GM12878 (cell line): ENCODE data around the gene TMC8. TPM values are rescaled to one million over a fixed set of nuclear protein-coding genes. Genes with fewer than 3 reads are reported as not detected.
A peak's percentile ranks its signal among the peaks of the same experiment; 100 is the strongest.

Source experiments
- BHLHE40 ChIP-seq, 2 experiments: fragments of 450-650 bp in 1 of 2; IDR thresholded peaks; 2 replicates each; pipeline ENCODE4 v1.6.1; 2011 to 2017; ENCODE audit warnings: low read depth in 2 of 2, borderline replicate concordance in 1 of 2, improper control_type of control experiment in 1 of 2, low read length in 1 of 2, mild to moderate bottlenecking in 1 of 2
- CEBPZ ChIP-seq: fragments of 150-350 bp; IDR thresholded peaks from 2 replicates; pipeline ENCODE4 v1.6.1; 2016; ENCODE audit warnings: low read depth, low read length
- CHD4 ChIP-seq: fragments of 200-600 bp; sonication (generic); IDR thresholded peaks from 2 replicates; pipeline ENCODE4 v1.6.1; 2016; ENCODE audit warnings: mild to moderate bottlenecking
- CUX1 ChIP-seq: IDR thresholded peaks from 2 replicates; pipeline ENCODE4 v1.6.1; 2012; ENCODE audit warnings: improper control_type of control experiment, low read depth, low read length; ENCODE audit not compliant: insufficient replicate concordance
- ELK1 ChIP-seq: IDR thresholded peaks from 2 replicates; pipeline ENCODE4 v1.6.1; 2012; ENCODE audit warnings: low read depth, low read length, improper control_type of control experiment
- LARP7 ChIP-seq: fragments of 450-650 bp; IDR thresholded peaks from 2 replicates; pipeline ENCODE4 v1.6.1; 2017; ENCODE audit warnings: mild to moderate bottlenecking
- MTA2 ChIP-seq: fragments of 450-650 bp; IDR thresholded peaks from 2 replicates; pipeline ENCODE4 v1.6.1; 2016; ENCODE audit warnings: low read depth, mild to moderate bottlenecking, moderate library complexity
- MXI1 ChIP-seq: fragments of 150-350 bp; IDR thresholded peaks from 2 replicates; pipeline ENCODE4 v1.6.1; 2011; ENCODE audit warnings: low read depth, mild to moderate bottlenecking, inconsistent platforms, low read length, improper control_type of control experiment
- PAX5 ChIP-seq: IDR thresholded peaks from 2 replicates; pipeline ENCODE4 v1.6.1; 2011; ENCODE audit warnings: low read depth, low read length, borderline replicate concordance
- POLR2AphosphoS5 ChIP-seq: IDR thresholded peaks from 2 replicates; pipeline ENCODE4 v1.6.1; 2011; ENCODE audit warnings: mild to moderate bottlenecking, low read length, inconsistent platforms
- RAD51 ChIP-seq: fragments of 450-650 bp; IDR thresholded peaks from 2 replicates; pipeline ENCODE4 v1.6.1; 2016; ENCODE audit warnings: moderate library complexity, mild to moderate bottlenecking, inconsistent platforms
- RB1 ChIP-seq: fragments of 450-650 bp; formaldehyde crosslinking; IDR thresholded peaks from 2 replicates; pipeline ENCODE4 v1.6.1; 2017; ENCODE audit warnings: mild to moderate bottlenecking, borderline replicate concordance
- SP1 ChIP-seq: IDR thresholded peaks from one replicate; pipeline ENCODE4 v1.6.1; 2011; ENCODE audit warnings: low read depth, low read length
- TCF3 ChIP-seq: IDR thresholded peaks from 2 replicates; pipeline ENCODE4 v1.6.1; 2012; ENCODE audit warnings: low read depth, mild to moderate bottlenecking, low read length, borderline replicate concordance; ENCODE audit not compliant: insufficient read depth
- ZBTB11 ChIP-seq: fragments of 450-650 bp; formaldehyde crosslinking; IDR thresholded peaks from 2 replicates; pipeline ENCODE4 v1.5.0; 2022; ENCODE audit warnings: mild to moderate bottlenecking, missing genetic modification characterization
- polyA plus RNA-seq, 11 experiments: library from polyadenylated mRNA; depleted of rRNA in 4 of 11; unstranded in 6 of 11; stranded (reverse) in 5 of 11; fragments of >200 nt; fragmentation: Nextera tagmentation in 4 of 11; fragmentation: Illumina TruSeq in 1 of 11; extraction: Ambion mirVana in 4 of 11; extraction: Trizol in 1 of 11; gene quantifications; 1 replicate in 1 of 11; 2 replicates in 10 of 11; pipeline versions ENCODE4 v1.2.1 to v1.2.3, GENCODE V29; 2011 to 2016; ENCODE audit warnings: inconsistent platforms in 2 of 11, missing spikeins in 2 of 11, low read depth in 1 of 11
- total RNA-seq, 4 experiments: library from RNA; depleted of rRNA in 3 of 4; stranded (reverse); fragments of >200 nt in 3 of 4; fragmentation: Illumina TruSeq in 1 of 4; extraction: Trizol in 1 of 4; gene quantifications; 2 replicates each; pipeline versions ENCODE4 v1.2.1 to v1.2.3, GENCODE V29; 2013 to 2021

TMC8 gene
- total and polyA plus RNA-seq, 10 of the 15 experiments (the other 5 are each of a cell fraction or from before 2014, with no cell fraction given), result 2.7 to 128 (median 40.0) TPM

GRCh38 chr17:78128551-78129350, 1.8 kb upstream of the TMC8 start, which contains the start of gene TMC6 (continued):
- no peak for TF ChIP-seq CEBPZ
- TF ChIP-seq MTA2, result peak; percentile 40; the same call in 1 of the 2 replicates
- TF ChIP-seq PAX5, result no peak
- TF ChIP-seq ELK1, result no peak
- peak; percentile 20; the same call in 1 of the 2 replicates for TF ChIP-seq MXI1
- no peak for TF ChIP-seq CUX1
- no peak; the same call in 1 of the 2 replicates for TF ChIP-seq RB1
- TF ChIP-seq ZBTB11 (CRISPR knock-in tag), result no peak
- peak; percentile 90 for TF ChIP-seq RAD51
- peak; percentile 40 for TF ChIP-seq LARP7
- TF ChIP-seq POLR2AphosphoS5, result no peak; the same call in 1 of the 2 replicates
- TF ChIP-seq BHLHE40 (IDR thresholded peaks at IDR 0.05; ENCODE audit: borderline replicate concordance in 1 of 2, low read depth in 2 of 2, low read length in 1 of 2), result peak; percentile 55 to 85
- TF ChIP-seq SP1, result no peak
- no peak for TF ChIP-seq CHD4
- TF ChIP-seq TCF3, result peak; percentile 72; the same call in 1 of the 2 replicates
